Jurkat, Clone E6-1 (cell line): ENCODE measurements around the gene SLC39A1. TPM values are rescaled to one million over a fixed set of nuclear protein-coding genes. Genes with fewer than 3 reads are reported as not detected.
"Not testable (repeated sequence)": the region's sequence is repeated elsewhere in the genome, so short reads cannot be mapped to it uniquely, and the experiment has no call there.

Experiments
- DNase-seq: peaks from one replicate; pipeline ENCODE4 v3.0.0-alpha.2; 2011; ENCODE audit warnings: low read depth, low spot score
- H3K4me3 ChIP-seq: 2 replicates; pipeline ENCODE4 v1.5.1; 2011; ENCODE audit warnings: mild to moderate bottlenecking, low read length, control low read depth, moderate library complexity
- polyA plus RNA-seq: library from polyadenylated mRNA; unstranded; fragments of >200 nt; gene quantifications from one replicate; pipeline ENCODE4 v1.2.1, GENCODE V29; 2012; ENCODE audit warnings: missing spikeins; ENCODE audit not compliant: insufficient read length, insufficient read depth

SLC39A1 gene
- 53.9 TPM for polyA plus RNA-seq

GRCh38 chr1:153963030-153963849 is at the start of gene SLC39A1:
TSS of gene SLC39A1 (minus strand) at chr1:153963537. CDS start at chr1:153962715, 822 bp downstream.
- peak within 1 kb of the TSS; percentile 85 for H3K4me3 ChIP-seq
- peak; percentile 93 for DNase-seq

- not testable (repeated sequence) for DNase-seq, H3K4me3 ChIP-seq
Observed at GRCh38 chr1:154012543-154012942, 49.2 kb upstream of the SLC39A1 start.

GRCh38 chr1:154012129-154012528 is 48.8 kb upstream of the SLC39A1 start:
- DNase-seq: no peak
- no peak overlapping the region for H3K4me3 ChIP-seq

- H3K4me3 ChIP-seq: no peak overlapping the region
- DNase-seq: no peak
Observed at GRCh38 chr1:154006136-154006535, 42.8 kb upstream of the SLC39A1 start.

- H3K4me3 ChIP-seq: no peak overlapping the region
- DNase-seq: no peak
Observed at GRCh38 chr1:154000420-154000819, 37.1 kb upstream of the SLC39A1 start.

GRCh38 chr1:153996882-153997281 is 33.5 kb upstream of the SLC39A1 start:
- not testable (repeated sequence) for DNase-seq, H3K4me3 ChIP-seq

- DNase-seq: no peak
- H3K4me3 ChIP-seq: no peak overlapping the region
Observed at GRCh38 chr1:153995640-153996039, 32.3 kb upstream of the SLC39A1 start.

GRCh38 chr1:153995202-153995601 is 31.9 kb upstream of the SLC39A1 start:
- H3K4me3 ChIP-seq: no peak overlapping the region
- no peak for DNase-seq

- no peak for DNase-seq
- peak overlapping the region; percentile 96 for H3K4me3 ChIP-seq
Observed at GRCh38 chr1:153991806-153992205, 28.5 kb upstream of the SLC39A1 start.

- DNase-seq: no peak
Observed at GRCh38 chr1:153991151-153991630, 27.9 kb upstream of the SLC39A1 start.

GRCh38 chr1:153990468-153991150 is 27.3 kb upstream of the SLC39A1 start, which contains the start of gene RPS27:
TSS of gene RPS27 (plus strand) at chr1:153990762. CDS start at chr1:153990797, 35 bp downstream.
- peak; percentile 99 for DNase-seq
- peak within 1 kb of the TSS; percentile 96 for H3K4me3 ChIP-seq

More at GRCh38 chr1:153991151-153991630, 27.9 kb upstream of the SLC39A1 start:
- peak overlapping the region; percentile 96 for H3K4me3 ChIP-seq

GRCh38 chr1:153987621-153988020 is 24.3 kb upstream of the SLC39A1 start:
- no peak overlapping the region for H3K4me3 ChIP-seq
- DNase-seq: no peak

GRCh38 chr1:153985941-153986761 is 22.8 kb upstream of the SLC39A1 start, which contains the start of gene RAB13:
TSS of gene RAB13 (minus strand) at chr1:153986339. CDS start at chr1:153986236, 103 bp downstream.
- H3K4me3 ChIP-seq: peak within 1 kb of the TSS; percentile 20
- no peak for DNase-seq

GRCh38 chr1:153985341-153985912 is 22.1 kb upstream of the SLC39A1 start:
- no peak for DNase-seq
- H3K4me3 ChIP-seq: no peak overlapping the region

GRCh38 chr1:153984123-153984894 is 21.0 kb upstream of the SLC39A1 start:
- no peak overlapping the region for H3K4me3 ChIP-seq
- no peak for DNase-seq

- DNase-seq: not testable (repeated sequence)
Observed at GRCh38 chr1:153981735-153982134, 18.4 kb upstream of the SLC39A1 start.

GRCh38 chr1:153979091-153979490 is 15.8 kb upstream of the SLC39A1 start:
- not testable (repeated sequence) for H3K4me3 ChIP-seq, DNase-seq

More at GRCh38 chr1:153981735-153982134, 18.4 kb upstream of the SLC39A1 start:
- H3K4me3 ChIP-seq: not testable (repeated sequence)
